Pancreas (tissue), 10 donors: Measurements from ENCODE around the gene OPA1. TPM values are rescaled to one million over a fixed set of nuclear protein-coding genes. Genes with fewer than 3 reads are reported as not detected.
A peak's percentile ranks its signal among the peaks of the same experiment; 100 is the strongest.

Experiments
- ATAC-seq, 4 donors: fragments of 200-7000 bp; cut with Tn5 transposase; one replicate each; pipeline versions ENCODE4 v1.8.0 to v1.9.1; 2020; ENCODE audit warnings: mild to moderate bottlenecking in 4 of 4, moderate library complexity in 4 of 4
- DNase-seq, 6 donors: peaks; one replicate each; pipeline ENCODE4 v3.0.0-alpha.2; 2020
- FAIRE-seq: peaks from 2 replicates; lab custom pipeline; 2012; peaks lifted over from hg19 to GRCh38; lab: Jason Lieb, UNC
- H3K27ac ChIP-seq, 4 donors: fragments of 200-600 bp; sonication (generic); 1 replicate in 3 of 4; 2 replicates in 1 of 4; pipeline versions ENCODE4 v1.5.0 to v1.8.0; 2020
- H3K27me3 ChIP-seq, 4 donors: fragments of 200-600 bp; one replicate each; pipeline ENCODE4 v1.8.0; 2021
- H3K36me3 ChIP-seq, 3 donors: fragments of 200-600 bp; sonication (generic) in 1 of 3; one replicate each; pipeline versions ENCODE4 v1.5.0 to v1.8.0; 2020 to 2021
- H3K4me1 ChIP-seq, 3 donors: fragments of 200-600 bp; one replicate each; pipeline ENCODE4 v1.8.0; 2021
- H3K4me3 ChIP-seq, 4 donors: fragments of 200-600 bp; sonication (generic) in 2 of 4; one replicate each; pipeline versions ENCODE4 v1.5.0 to v1.8.0; 2020 to 2021
- H3K9me3 ChIP-seq, 4 donors: fragments of 200-600 bp; one replicate each; pipeline ENCODE4 v1.8.0; 2021
- CTCF ChIP-seq, 4 donors: fragments of 200-600 bp; sonication (generic) in 3 of 4; IDR thresholded peaks; one replicate each; pipeline versions ENCODE4 v1.5.0 to v1.8.0; 2021; ENCODE audit warnings: antibody characterized with exemption in 4 of 4
- WGBS, 2 donors: extraction: QIAGEN DNeasy Blood & Tissue Kit; methylation state at CpG; one replicate each; pipeline ENCODE4 v1.1.7; 2013; 5-methylcytosine and 5-hydroxymethylcytosine counted together
- intact Hi-C, 3 donors: fragments of 100-400 bp; cut with DNase I; formaldehyde crosslinking; loops; one replicate each; pipeline versions ENCODE4 v1.11.1 to v1.14.2; 2022
- polyA plus RNA-seq, 2 donors: library from polyadenylated mRNA; stranded (reverse); fragments of 200-250 nt; gene quantifications; one replicate each; pipeline ENCODE4 v1.2.3, GENCODE V29; 2013
- total RNA-seq, 6 donors: library from RNA; stranded (reverse); fragmentation: NEBNext Ultra II Directional in 4 of 6; extraction: Animal tissue kit (Norgen Biotek cat#: 25700) in 4 of 6; gene quantifications; one replicate each; pipeline versions ENCODE4 v1.2.1 to v1.2.4, GENCODE V29; 2021 to 2023
- donor health status: healthy with polysubstance abuse.
- donor health status: DM: no; HTN: no; CAD: no; lungs with moderate emphysema.
- donor health status: DM: no; HTN: no; CAD: no.
- donor health status: control.
- donor health status: control.
- donor health status: Bipolar disorder and iron deficiency.
- donor health status: DM: yes; HTN: yes; CAD: no.
- donor health status: DM: no; HTN: no; CAD: no.
- donor health status: DM: no; HTN: no; CAD: no.
- donor health status: DM: yes; HTN: yes; CAD: no.

Gene OPA1
- total and polyA plus RNA-seq, 8 donors, result 6.3 to 31.7 (median 23.7) TPM

- Histone ChIP-seq H3K4me1 (no peaks in the 10 kb centered on the region), H3K36me3 (no peaks in the 10 kb centered on the region), H3K9me3 (no peaks in the 10 kb centered on the region), H3K4me3 (no peak overlapping the region), H3K27me3 (no peaks in the 10 kb centered on the region), H3K27ac (no peak overlapping the region)
- FAIRE-seq (no peak), ATAC-seq (no peak), DNase-seq (no peak)
- intact Hi-C loops, result loop anchor here in 1 of 3 donors (5.0 kb wide), 1 partner anchor 107 kb away; no protein-coding TSS in a partner anchor
- WGBS, 2 donors, result 63 to 72% methylated on average over 2 of the region's 2 CpGs
- TF ChIP-seq CTCF (IDR thresholded peaks at IDR 0.05), result no peak
These were observed 23.9 kb upstream of the OPA1 start for GRCh38 chr3:193569119-193569518.

DNA sequence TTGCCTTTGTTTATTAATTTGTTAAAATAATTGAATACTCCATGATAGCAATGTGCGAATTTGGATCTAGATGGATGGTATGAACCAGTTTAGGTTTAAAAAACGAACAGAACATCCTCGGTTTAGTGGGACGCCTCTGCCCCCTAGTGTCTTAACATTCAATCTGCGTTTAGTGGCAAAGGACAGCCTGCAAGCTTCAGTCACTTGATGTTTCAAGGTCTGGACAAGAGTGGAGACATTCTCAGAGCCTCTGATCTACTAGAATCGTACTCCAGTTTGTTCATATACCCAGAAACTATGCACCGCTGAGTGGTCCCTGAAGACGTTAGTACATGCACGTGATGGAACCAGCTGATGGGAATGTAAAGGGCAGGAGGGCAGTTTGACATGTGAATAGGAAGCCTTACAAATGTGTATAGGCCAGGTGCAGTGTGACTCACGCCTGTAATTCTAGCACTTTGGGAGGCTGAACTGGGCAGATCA lies 20.5 kb upstream of the OPA1 start:
- FAIRE-seq (peak; percentile 49), ATAC-seq (peak; percentile 90 to 99 (median 97)), DNase-seq (peak in 4 of 6 donors; percentile 41 to 74 (median 50))
- H3K27ac ChIP-seq, result no peak overlapping the region
- TF ChIP-seq CTCF (IDR thresholded peaks at IDR 0.05), result peak; percentile 44 to 75 (median 54)
- 3 to 4% methylated on average over 10 of the region's 10 CpGs for WGBS, 2 donors
- H3K4me1 ChIP-seq, result no peaks in the 10 kb centered on the region
- no peaks in the 10 kb centered on the region for H3K9me3 ChIP-seq
- no peak overlapping the region for H3K4me3 ChIP-seq
- intact Hi-C loops, result loop anchor here in 2 of 3 donors (10.0 kb wide), 2 partner anchors 108 to 758 kb away; no protein-coding TSS in a partner anchor
- H3K36me3 ChIP-seq, result no peaks in the 10 kb centered on the region
- no peaks in the 10 kb centered on the region for H3K27me3 ChIP-seq

- intact Hi-C loops, result loop anchor here (2.0 to 10.0 kb wide), 3 partner anchors 109 to 761 kb away; no protein-coding TSS in a partner anchor
- Histone ChIP-seq H3K27ac (no peak overlapping the region), H3K4me3 (no peak overlapping the region), H3K4me1 (no peaks in the 10 kb centered on the region), H3K36me3 (no peaks in the 10 kb centered on the region), H3K27me3 (no peaks in the 10 kb centered on the region), H3K9me3 (no peaks in the 10 kb centered on the region)
- no peak for FAIRE-seq
- WGBS, 2 donors, result 41 to 44% methylated on average over 4 of the region's 4 CpGs
- ATAC-seq, result no peak
- no peak for TF ChIP-seq CTCF (IDR thresholded peaks at IDR 0.05)
- no peak for DNase-seq
These were observed 19.4 kb upstream of the OPA1 start for GRCh38 chr3:193573403-193574191.

DNA sequence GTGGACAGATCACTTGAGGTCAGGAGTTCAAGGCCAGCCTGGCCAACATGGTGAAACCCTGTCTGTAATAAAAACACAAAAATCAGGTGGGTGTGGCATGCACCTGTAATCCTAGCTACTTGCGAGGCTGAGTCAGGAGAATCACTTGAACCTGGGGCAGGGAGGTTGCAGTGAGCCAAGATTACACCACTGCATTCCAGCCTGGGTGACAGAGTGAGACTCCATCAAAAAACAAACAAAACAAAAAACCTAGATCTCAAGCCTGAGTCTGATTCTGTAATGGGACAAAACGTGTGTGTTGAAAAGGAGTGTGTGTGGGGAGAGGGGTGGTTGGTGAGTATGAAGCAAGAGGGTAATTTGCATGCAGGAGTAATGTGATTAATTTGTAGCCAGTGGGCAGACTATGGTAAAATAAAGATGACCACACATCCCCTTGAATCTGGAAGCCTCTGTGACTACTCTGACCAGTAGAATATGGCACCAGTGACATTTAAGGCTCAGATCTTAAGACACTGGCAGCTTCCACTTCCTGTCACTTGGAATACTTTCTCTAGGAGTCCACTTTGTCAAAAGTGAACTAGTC lies 18.4 kb upstream of the OPA1 start:
- intact Hi-C loops, result loop anchor here (2.0 to 10.0 kb wide), 3 partner anchors 110 to 762 kb away; no protein-coding TSS in a partner anchor
- no peak for FAIRE-seq
- no peak for ATAC-seq
- no peaks in the 10 kb centered on the region for H3K9me3 ChIP-seq
- H3K36me3 ChIP-seq, result no peaks in the 10 kb centered on the region
- TF ChIP-seq CTCF (IDR thresholded peaks at IDR 0.05), result no peak
- WGBS, 2 donors, result 31 to 43% methylated on average over 2 of the region's 2 CpGs
- H3K27me3 ChIP-seq, result no peaks in the 10 kb centered on the region
- no peaks in the 10 kb centered on the region for H3K4me1 ChIP-seq
- H3K4me3 ChIP-seq, result no peak overlapping the region
- DNase-seq, result no peak
- no peak overlapping the region for H3K27ac ChIP-seq
